GM13976 (cell line): ENCODE data around the gene CADM4.

Experiments
- DNase-seq: peaks from one replicate; pipeline ENCODE4 v3.0.0; 2012; ENCODE audit warnings: low spot score
- in situ Hi-C: fragments of 300-500 bp; cut with MboI; formaldehyde crosslinking; loops from one replicate; pipeline ENCODE4 v1.12.0; 2022; ENCODE audit warnings: low sequenced_read_pairs, mixed read lengths, inconsistent platforms; ENCODE audit not compliant: unreplicated experiment
- TF ChIP-seq, protein P1 (sequence below): IDR thresholded peaks from 2 replicates; pipeline ENCODE4 v1.5.1; 2012; ENCODE audit warnings: borderline replicate concordance, mild to moderate bottlenecking; ENCODE audit not compliant: insufficient read depth; ENCODE audit errors: extremely low read depth, missing control alignments, control extremely low read depth

Gene CADM4, protein sequence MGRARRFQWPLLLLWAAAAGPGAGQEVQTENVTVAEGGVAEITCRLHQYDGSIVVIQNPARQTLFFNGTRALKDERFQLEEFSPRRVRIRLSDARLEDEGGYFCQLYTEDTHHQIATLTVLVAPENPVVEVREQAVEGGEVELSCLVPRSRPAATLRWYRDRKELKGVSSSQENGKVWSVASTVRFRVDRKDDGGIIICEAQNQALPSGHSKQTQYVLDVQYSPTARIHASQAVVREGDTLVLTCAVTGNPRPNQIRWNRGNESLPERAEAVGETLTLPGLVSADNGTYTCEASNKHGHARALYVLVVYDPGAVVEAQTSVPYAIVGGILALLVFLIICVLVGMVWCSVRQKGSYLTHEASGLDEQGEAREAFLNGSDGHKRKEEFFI

DNA sequence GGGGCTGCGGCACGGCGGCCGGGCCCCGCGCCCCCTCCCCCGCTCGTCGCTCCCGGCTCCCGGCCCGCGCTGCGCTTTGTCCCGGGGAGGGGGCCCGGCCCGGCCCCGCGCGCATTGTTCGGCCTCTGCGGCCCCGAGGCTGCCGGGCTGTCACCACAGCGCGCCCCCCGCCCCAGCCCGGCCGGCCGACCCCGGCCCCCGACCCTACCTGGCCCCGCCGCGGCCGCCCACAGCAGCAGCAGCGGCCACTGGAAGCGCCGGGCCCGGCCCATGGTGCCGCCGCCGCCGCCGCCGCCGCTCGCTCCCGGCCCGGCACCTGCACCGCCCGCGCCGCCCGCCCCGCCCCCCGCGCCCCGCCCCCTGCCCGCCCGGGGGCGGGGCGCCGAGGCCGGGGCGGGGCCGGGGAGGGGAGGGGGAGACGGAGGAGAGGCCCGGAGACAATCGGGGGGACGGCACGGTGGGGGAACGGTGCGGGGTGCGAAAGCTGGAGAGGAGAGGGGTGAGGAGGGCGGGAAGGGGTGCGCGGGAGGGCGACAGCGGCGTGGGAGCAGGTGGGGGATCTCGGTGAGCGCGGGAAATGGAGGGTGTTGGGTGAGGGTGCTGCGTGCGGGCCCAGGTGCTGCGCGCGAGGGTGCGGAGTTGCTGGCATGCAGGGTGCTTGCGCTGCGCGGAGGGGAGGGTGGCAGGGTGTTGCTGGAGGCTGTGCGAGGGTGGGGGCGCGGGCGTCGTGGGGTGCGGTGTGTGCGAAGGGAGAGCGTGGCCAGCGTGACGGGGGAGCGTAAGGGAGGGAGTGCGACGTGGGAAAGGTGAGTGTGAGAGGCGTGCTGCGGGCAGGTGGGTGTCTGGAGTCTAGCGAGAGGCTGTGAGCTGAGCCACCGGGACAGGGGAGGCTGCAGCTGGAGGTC, at the start of gene CADM4:
CADM4 (minus strand) TSS at position 332 of the 905 bp plus-strand sequence; CDS start at position 272, 60 bp downstream.
- DNase-seq = peak; percentile 84

GRCh38 chr19:43688059-43688701, 48.5 kb upstream of the CADM4 start:
- TF ChIP-seq, protein P1, sequence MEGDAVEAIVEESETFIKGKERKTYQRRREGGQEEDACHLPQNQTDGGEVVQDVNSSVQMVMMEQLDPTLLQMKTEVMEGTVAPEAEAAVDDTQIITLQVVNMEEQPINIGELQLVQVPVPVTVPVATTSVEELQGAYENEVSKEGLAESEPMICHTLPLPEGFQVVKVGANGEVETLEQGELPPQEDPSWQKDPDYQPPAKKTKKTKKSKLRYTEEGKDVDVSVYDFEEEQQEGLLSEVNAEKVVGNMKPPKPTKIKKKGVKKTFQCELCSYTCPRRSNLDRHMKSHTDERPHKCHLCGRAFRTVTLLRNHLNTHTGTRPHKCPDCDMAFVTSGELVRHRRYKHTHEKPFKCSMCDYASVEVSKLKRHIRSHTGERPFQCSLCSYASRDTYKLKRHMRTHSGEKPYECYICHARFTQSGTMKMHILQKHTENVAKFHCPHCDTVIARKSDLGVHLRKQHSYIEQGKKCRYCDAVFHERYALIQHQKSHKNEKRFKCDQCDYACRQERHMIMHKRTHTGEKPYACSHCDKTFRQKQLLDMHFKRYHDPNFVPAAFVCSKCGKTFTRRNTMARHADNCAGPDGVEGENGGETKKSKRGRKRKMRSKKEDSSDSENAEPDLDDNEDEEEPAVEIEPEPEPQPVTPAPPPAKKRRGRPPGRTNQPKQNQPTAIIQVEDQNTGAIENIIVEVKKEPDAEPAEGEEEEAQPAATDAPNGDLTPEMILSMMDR = no peak
- no peak for DNase-seq
- in situ Hi-C loops = no loop called here

More for the DNA sequence above, at the start of gene CADM4:
- in situ Hi-C loops = no loop called here
- TF ChIP-seq, protein P1 = no peak

GRCh38 chr19:43687660-43687997, 48.0 kb upstream of the CADM4 start:
- TF ChIP-seq, protein P1 = no peak
- in situ Hi-C loops = no loop called here
- DNase-seq = no peak

GRCh38 chr19:43684326-43684725, 44.7 kb upstream of the CADM4 start:
- TF ChIP-seq, protein P1 = no peak
- in situ Hi-C loops = no loop called here
- no peak for DNase-seq

- DNase-seq = no peak
- TF ChIP-seq, protein P1 = no peak
- in situ Hi-C loops = no loop called here
These were observed 44.3 kb upstream of the CADM4 start for GRCh38 chr19:43683905-43684304.
